ENCODE measurements around the gene LIPF. TPM values are rescaled to one million over a fixed set of nuclear protein-coding genes. Genes with fewer than 3 reads are reported as not detected.
A peak's percentile ranks its signal among the peaks of the same experiment; 100 is the strongest.

LIPF gene
- total RNA-seq: not detected in 2 replicates
- not detected in 2 replicates for polyA plus RNA-seq

DNA sequence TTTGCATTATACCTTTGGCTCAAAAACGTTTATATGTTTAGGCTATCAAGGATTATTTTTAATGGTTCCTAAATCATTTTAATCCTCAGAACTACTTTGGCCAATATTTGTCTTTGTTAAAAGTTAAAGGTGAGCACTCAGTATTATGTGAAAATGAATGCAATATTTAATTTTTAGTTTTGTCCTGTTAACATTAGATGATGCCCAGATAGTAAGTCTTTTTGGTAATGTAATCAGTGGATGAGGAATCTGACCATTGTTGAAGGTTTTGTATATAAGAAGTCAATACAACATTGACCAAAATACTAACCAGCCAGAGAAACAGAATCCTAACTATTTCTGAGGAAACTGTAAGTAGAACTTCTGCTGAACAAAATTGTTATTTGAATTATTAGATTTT, at the start of gene LIPF:
Gene LIPF, plus strand, starts transcription at position 301 of the 400 bp plus-strand sequence. CDS start 2,856 bp downstream, outside the sequence.
- Histone ChIP-seq H3K27ac (no peak within 1 kb of the TSS), H3K4me3 (no peak within 1 kb of the TSS), H3K27me3 (no peaks in the 10 kb centered on the region), H3K36me3 (no peaks in the 10 kb centered on the region), H3K9me3 (ENCODE audit: low read depth) (no peaks in the 10 kb centered on the region), H3K4me1 (ENCODE audit: low read depth) (peaks cover 8% of the 10 kb centered on the region)
- TF ChIP-seq CTCF (IDR thresholded peaks at IDR 0.05; ENCODE audit: low read depth, low read length): no peak
- DNase-seq (ENCODE audit: low read depth in 1 of 2, low spot score in 1 of 2): no peak

GRCh38 chr10:88616250-88616977, 47.8 kb upstream of the LIPF start:
- Histone ChIP-seq H3K4me1 (ENCODE audit: low read depth) (no peaks in the 10 kb centered on the region), H3K9me3 (ENCODE audit: low read depth) (no peaks in the 10 kb centered on the region), H3K27ac (peak overlapping the region; percentile 50), H3K4me3 (no peak overlapping the region), H3K27me3 (no peaks in the 10 kb centered on the region), H3K36me3 (no peaks in the 10 kb centered on the region)
- DNase-seq (ENCODE audit: low read depth in 1 of 2, low spot score in 1 of 2): peak; percentile 28 to 31
- no peak for TF ChIP-seq CTCF (IDR thresholded peaks at IDR 0.05; ENCODE audit: low read depth, low read length)

DNA sequence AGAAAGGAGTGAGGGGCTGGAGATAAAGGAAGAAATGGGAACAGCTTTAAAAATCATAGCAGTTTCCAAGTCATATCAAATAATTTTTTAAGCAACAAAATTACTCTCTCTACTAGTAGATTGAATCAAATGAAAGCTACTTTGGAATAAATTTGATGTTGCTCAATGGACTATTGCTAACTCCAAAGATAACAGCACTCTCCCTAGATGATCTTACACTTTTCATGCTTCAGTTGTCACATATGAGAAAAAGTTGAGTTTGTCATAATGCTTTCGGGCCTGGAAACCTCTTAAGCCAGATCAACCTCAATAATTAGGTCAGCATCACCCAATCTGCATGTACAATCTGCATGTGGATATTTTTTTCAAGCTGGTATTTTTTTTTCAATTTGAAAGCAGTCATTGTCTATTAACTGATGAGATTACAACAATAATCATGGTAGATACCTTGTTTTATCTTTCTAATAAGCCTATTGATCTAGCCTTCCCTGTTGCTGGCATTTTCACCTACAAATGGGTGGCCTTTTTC, 46.4 kb upstream of the LIPF start:
- Histone ChIP-seq H3K27me3 (no peaks in the 10 kb centered on the region), H3K9me3 (ENCODE audit: low read depth) (no peaks in the 10 kb centered on the region), H3K27ac (no peak overlapping the region), H3K36me3 (no peaks in the 10 kb centered on the region), H3K4me3 (no peak overlapping the region), H3K4me1 (ENCODE audit: low read depth) (peaks cover 6% of the 10 kb centered on the region)
- DNase-seq (ENCODE audit: low read depth in 1 of 2, low spot score in 1 of 2): no peak
- TF ChIP-seq CTCF (IDR thresholded peaks at IDR 0.05; ENCODE audit: low read depth, low read length): no peak

GRCh38 chr10:88618496-88618895, 45.7 kb upstream of the LIPF start:
- Histone ChIP-seq H3K4me1 (ENCODE audit: low read depth) (peaks cover 6% of the 10 kb centered on the region), H3K9me3 (ENCODE audit: low read depth) (no peaks in the 10 kb centered on the region), H3K36me3 (no peaks in the 10 kb centered on the region), H3K27ac (no peak overlapping the region), H3K4me3 (no peak overlapping the region), H3K27me3 (no peaks in the 10 kb centered on the region)
- no peak for TF ChIP-seq CTCF (IDR thresholded peaks at IDR 0.05; ENCODE audit: low read depth, low read length)
- DNase-seq (ENCODE audit: low read depth in 1 of 2, low spot score in 1 of 2): peak in 1 of 2 donors; percentile 16

GRCh38 chr10:88620441-88620840, 43.8 kb upstream of the LIPF start:
- H3K27me3 ChIP-seq: no peaks in the 10 kb centered on the region
- H3K4me1 ChIP-seq (ENCODE audit: low read depth): peaks cover 6% of the 10 kb centered on the region
- H3K9me3 ChIP-seq (ENCODE audit: low read depth): no peaks in the 10 kb centered on the region
- H3K36me3 ChIP-seq: no peaks in the 10 kb centered on the region
- H3K4me3 ChIP-seq: no peak overlapping the region
- DNase-seq (ENCODE audit: low read depth in 1 of 2, low spot score in 1 of 2): no peak
- no peak overlapping the region for H3K27ac ChIP-seq
- no peak for TF ChIP-seq CTCF (IDR thresholded peaks at IDR 0.05; ENCODE audit: low read depth, low read length)
